ENCODE measurements around the gene SERPINH1. TPM values are rescaled to one million over a fixed set of nuclear protein-coding genes. Genes with fewer than 3 reads are reported as not detected.

The SERPINH1 gene
- total and polyA plus RNA-seq, 2 experiments from 2014 or later, result 444 to 955 TPM

DNA sequence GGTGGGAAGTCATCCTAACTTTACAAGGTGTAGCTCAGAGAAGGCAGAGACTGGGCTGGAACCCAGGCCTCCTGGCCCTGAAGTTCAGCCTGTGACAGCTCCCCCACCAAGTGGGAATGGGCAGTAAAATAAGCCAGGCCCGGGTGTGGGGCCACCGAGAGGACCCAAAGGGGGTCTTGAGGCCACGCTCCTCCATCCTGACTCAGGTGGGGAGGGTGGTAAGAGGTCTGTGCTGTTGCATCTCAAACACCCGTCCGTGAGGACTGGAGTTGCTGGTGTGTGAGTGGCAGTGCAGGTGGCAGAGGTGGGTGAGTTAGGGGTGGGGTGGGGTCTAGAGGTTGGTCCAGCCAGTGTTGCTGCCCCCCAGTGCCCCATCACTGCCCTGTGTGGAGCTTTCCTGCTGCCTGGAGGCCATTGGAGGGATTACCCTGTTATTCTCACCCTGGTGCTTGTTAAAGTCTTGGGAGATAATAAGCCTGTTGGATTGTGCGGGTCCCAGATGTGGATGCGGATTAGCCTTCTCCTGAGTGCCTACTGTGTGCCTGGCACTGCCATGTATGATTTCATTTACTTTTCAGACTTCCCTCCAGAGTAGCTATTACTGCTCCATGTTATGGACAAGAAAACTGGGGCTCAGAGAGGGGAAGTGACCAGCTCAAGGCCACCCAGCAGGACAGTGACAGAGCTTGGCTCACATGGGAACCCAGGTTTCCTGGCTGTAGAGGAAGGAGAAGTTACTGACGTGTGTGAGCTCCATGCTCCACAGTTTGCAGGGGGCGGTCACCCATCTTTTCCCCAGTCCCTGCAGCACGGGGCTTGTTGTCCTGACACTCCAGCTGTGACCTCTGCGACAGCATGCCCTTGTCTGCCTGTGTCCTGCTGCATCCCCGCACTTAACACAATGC, 12.9 kb downstream of the SERPINH1 start:
- Histone ChIP-seq H3K27ac (peak overlapping the region; percentile 74), H3K36me3 (peaks cover 45% of the 10 kb centered on the region), H3K4me1 (ENCODE audit: low read depth) (no peaks in the 10 kb centered on the region), H3K27me3 (no peaks in the 10 kb centered on the region), H3K9me3 (ENCODE audit: low read depth) (no peaks in the 10 kb centered on the region), H3K4me3 (no peak overlapping the region)
- TF ChIP-seq, protein P1, sequence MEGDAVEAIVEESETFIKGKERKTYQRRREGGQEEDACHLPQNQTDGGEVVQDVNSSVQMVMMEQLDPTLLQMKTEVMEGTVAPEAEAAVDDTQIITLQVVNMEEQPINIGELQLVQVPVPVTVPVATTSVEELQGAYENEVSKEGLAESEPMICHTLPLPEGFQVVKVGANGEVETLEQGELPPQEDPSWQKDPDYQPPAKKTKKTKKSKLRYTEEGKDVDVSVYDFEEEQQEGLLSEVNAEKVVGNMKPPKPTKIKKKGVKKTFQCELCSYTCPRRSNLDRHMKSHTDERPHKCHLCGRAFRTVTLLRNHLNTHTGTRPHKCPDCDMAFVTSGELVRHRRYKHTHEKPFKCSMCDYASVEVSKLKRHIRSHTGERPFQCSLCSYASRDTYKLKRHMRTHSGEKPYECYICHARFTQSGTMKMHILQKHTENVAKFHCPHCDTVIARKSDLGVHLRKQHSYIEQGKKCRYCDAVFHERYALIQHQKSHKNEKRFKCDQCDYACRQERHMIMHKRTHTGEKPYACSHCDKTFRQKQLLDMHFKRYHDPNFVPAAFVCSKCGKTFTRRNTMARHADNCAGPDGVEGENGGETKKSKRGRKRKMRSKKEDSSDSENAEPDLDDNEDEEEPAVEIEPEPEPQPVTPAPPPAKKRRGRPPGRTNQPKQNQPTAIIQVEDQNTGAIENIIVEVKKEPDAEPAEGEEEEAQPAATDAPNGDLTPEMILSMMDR (IDR thresholded peaks at IDR 0.05; ENCODE audit: low read depth, low read length), result peak; percentile 41
- DNase-seq (ENCODE audit: low read depth in 1 of 2, low spot score in 1 of 2), result no peak

DNA sequence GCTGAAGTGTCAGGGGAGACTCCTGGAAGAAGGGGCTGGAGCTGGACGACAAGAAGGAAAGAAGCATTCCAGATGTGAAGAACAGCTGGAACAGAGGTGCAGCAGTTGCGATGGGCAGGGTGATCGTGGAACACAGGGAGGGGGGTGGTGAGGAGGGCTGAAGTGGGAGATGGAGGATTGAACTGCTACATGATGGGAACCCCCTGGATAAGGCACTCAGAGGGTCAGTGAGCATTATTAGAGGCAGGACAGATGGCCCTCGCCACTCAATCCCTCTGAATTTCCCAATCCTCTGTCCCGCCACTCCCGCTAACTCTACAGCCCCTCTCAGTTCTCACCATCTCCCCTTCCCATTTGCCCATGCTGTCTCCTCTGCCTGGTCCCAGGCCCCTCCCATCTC, 14.0 kb downstream of the SERPINH1 start:
- no peak overlapping the region for H3K4me3 ChIP-seq
- H3K36me3 ChIP-seq, result peaks cover 34% of the 10 kb centered on the region
- no peaks in the 10 kb centered on the region for H3K27me3 ChIP-seq
- H3K4me1 ChIP-seq (ENCODE audit: low read depth), result no peaks in the 10 kb centered on the region
- TF ChIP-seq, protein P1 (IDR thresholded peaks at IDR 0.05; ENCODE audit: low read depth, low read length), result no peak
- no peak overlapping the region for H3K27ac ChIP-seq
- no peak for DNase-seq (ENCODE audit: low read depth in 1 of 2, low spot score in 1 of 2)
- H3K9me3 ChIP-seq (ENCODE audit: low read depth), result no peaks in the 10 kb centered on the region

DNA sequence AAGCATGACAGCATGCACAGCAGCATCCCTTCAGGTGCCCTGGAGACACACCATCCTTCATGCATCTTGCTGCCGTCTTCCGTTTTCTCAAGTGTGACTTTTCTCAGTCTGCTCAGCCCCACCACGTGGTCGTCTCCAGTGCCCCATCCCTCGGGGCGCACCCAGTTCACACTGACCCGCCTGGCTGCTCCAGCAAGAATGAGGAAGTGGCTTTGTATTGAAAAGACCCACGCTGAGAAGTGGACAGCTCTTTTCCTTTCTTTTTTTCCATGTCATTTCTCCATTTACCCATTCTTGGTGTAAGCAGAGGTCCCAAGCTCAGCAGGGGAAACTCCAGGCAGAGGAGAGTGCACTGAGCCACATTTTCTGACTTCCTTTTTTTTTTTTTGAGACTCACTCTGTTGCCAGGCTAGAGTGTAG, 14.5 kb downstream of the SERPINH1 start:
- Histone ChIP-seq H3K27me3 (no peaks in the 10 kb centered on the region), H3K27ac (no peak overlapping the region), H3K36me3 (peaks cover 29% of the 10 kb centered on the region), H3K9me3 (ENCODE audit: low read depth) (no peaks in the 10 kb centered on the region), H3K4me1 (ENCODE audit: low read depth) (no peaks in the 10 kb centered on the region), H3K4me3 (no peak overlapping the region)
- TF ChIP-seq, protein P1 (IDR thresholded peaks at IDR 0.05; ENCODE audit: low read depth, low read length), result no peak
- DNase-seq (ENCODE audit: low read depth in 1 of 2, low spot score in 1 of 2), result peak in 1 of 2 donors; percentile 82

DNA sequence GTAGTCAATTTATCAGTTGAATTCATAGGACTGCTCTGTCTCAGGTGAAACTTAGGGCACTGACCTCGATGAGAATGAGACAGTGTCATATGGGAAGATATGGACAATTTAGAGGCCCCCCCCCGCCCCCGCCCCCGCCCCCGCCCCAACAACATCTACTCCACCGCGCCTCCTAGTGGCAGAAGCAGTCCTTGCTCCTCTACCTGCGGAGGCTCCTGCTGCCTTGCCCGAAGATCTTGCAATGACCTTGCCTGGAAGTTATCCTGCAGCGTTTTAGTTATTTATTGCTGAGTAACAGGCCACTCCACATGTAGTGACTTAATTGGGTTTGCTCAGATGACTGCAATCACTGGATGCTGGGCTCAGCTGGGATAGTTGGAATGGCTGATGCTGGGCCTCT, 15.2 kb downstream of the SERPINH1 start:
- Histone ChIP-seq H3K27me3 (no peaks in the 10 kb centered on the region), H3K9me3 (ENCODE audit: low read depth) (no peaks in the 10 kb centered on the region), H3K4me1 (ENCODE audit: low read depth) (no peaks in the 10 kb centered on the region), H3K36me3 (peaks cover 22% of the 10 kb centered on the region), H3K27ac (no peak overlapping the region), H3K4me3 (no peak overlapping the region)
- TF ChIP-seq, protein P1 (IDR thresholded peaks at IDR 0.05; ENCODE audit: low read depth, low read length), result peak; percentile 58
- peak in 1 of 2 donors; percentile 55 for DNase-seq (ENCODE audit: low read depth in 1 of 2, low spot score in 1 of 2)

DNA sequence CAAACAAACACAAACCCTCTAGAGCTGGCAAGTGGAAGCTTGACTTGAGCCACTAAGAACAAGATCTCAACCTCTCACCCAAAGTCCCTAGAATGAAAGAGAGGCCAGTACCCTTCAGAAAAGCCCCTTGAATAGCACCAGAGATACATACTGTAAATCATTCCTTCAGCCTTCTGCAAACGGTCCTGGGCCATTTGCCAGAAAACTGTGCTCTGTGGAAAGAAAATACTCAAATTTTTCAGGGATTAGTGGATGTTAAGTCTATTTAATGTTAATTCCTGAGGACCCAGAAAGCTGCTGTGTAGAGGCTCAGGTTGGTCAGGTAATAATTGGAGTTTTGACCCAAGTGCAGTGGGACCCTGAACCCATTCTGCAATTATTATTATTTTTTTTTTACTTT, 16.9 kb downstream of the SERPINH1 start:
- Histone ChIP-seq H3K4me3 (no peak overlapping the region), H3K27ac (no peak overlapping the region), H3K9me3 (ENCODE audit: low read depth) (no peaks in the 10 kb centered on the region), H3K4me1 (ENCODE audit: low read depth) (peaks cover 2% of the 10 kb centered on the region), H3K36me3 (peaks cover 4% of the 10 kb centered on the region), H3K27me3 (no peaks in the 10 kb centered on the region)
- TF ChIP-seq, protein P1 (IDR thresholded peaks at IDR 0.05; ENCODE audit: low read depth, low read length), result no peak
- no peak for DNase-seq (ENCODE audit: low read depth in 1 of 2, low spot score in 1 of 2)
